Motor neuron (in vitro differentiated cells): ENCODE data around the gene CTNNA2. TPM values are rescaled to one million over a fixed set of nuclear protein-coding genes. Genes with fewer than 3 reads are reported as not detected.

Experiments used
- ATAC-seq, 8 experiments: fragments of 200-7000 bp; cut with Tn5 transposase; replicated peaks in 6 of 8; 2 replicates each; pipeline ENCODE4 v1.8.0; 2021; ENCODE audit warnings: mild to moderate bottlenecking in 8 of 8, moderate library complexity in 8 of 8
- H3K27ac ChIP-seq, 2 donors: fragments of 250-450 bp; sonication (Bioruptor Pico); 2 replicates each; pipeline ENCODE4 v1.9.0; 2021; ENCODE audit warnings: antibody characterized with exemption in 2 of 2, mild to moderate bottlenecking in 2 of 2, moderate library complexity in 1 of 2
- H3K4me1 ChIP-seq, 2 donors: fragments of 250-450 bp; sonication (Bioruptor Pico); replicated peaks in 1 of 2; 2 replicates each; pipeline ENCODE4 v1.6.1; 2021; ENCODE audit warnings: antibody characterized with exemption in 2 of 2, mild to moderate bottlenecking in 2 of 2, moderate library complexity in 1 of 2
- H3K4me3 ChIP-seq, 5 donors: fragments of 250-450 bp; sonication (Bioruptor Pico); 2 replicates each; pipeline ENCODE4 v1.9.0; 2021; ENCODE audit warnings: antibody characterized with exemption in 5 of 5, mild to moderate bottlenecking in 5 of 5, moderate library complexity in 4 of 5
- WGBS, 10 experiments: fragments of 450-650 bp; shearing (Covaris generic); methylation state at CpG; one replicate each; pipeline ENCODE4 v1.0.0; 2022; 5-methylcytosine and 5-hydroxymethylcytosine counted together
- in situ Hi-C, 9 experiments: fragments of 400-800 bp; cut with MboI; loops; one replicate each; pipeline ENCODE4 v1.15.0; 2021; ENCODE audit warnings: low sequenced_read_pairs in 9 of 9, low pct_unique_long_range_greater_than_20kb in 2 of 9; ENCODE audit not compliant: unreplicated experiment in 9 of 9
- total RNA-seq, 8 experiments: library from RNA; unstranded; fragments of 300-600 nt; gene quantifications; 2 replicates each; pipeline versions ENCODE4 v1.2.3 to v1.2.4, GENCODE V29; 2022

CTNNA2 gene
- total RNA-seq, 8 experiments from 2014 or later: 0.81 to 127 (median 56.5) TPM

DNA sequence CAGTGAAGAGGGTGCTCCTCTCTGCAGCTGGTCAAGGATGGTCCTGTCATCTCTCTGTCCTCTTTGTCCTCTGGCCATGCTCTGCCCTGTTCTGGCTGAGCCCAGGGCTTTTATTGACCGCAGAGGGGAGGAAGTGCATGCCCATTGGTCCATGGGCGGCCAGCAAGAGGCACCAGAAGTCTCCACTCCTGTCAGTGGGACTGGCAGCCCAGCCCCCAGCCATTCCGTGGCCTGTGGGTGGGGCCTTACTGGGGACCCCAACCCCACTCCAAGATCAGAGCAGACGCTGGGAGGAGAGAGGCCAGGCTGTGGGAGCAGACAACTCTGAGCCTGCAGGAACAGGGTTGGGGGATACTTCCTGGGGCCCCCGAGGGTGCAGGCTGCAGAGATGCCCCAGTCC is 156.9 kb downstream of the CTNNA2 start:
- 20 to 100% (median 60%) methylated on average over 1 to 2 of the region's 5 CpGs; no CpG with 5 or more reads in 7 of the 10 experiments for WGBS, 10 experiments
- H3K27ac ChIP-seq: no peak overlapping the region
- H3K4me3 ChIP-seq: no peak overlapping the region
- in situ Hi-C loops: loop anchor here in 1 of 9 experiments (10.0 kb wide), 1 partner anchor 185 kb away; no protein-coding TSS in a partner anchor
- peak in 1 of 8 experiments; percentile 12 for ATAC-seq
- H3K4me1 ChIP-seq: no peaks in the 10 kb centered on the region

DNA sequence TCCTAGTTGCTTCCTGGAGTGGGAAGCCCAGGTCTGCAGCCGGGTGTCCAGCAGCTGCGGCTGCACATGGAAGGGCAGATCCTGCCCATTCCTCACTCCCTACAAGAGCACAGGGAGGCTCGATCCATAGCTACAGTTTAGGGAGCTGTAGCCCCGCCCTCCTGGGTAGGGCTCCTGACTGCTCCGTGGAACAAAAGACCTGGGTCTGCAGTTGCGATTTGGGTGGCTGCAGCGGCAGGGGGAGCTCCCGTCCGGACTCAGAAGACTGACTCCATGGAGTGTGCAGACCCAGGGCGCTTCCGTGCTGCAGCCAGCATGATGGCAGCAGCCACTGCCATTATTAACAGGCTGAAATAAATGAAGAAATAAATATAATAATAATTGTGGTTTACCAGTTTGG is 157.3 kb downstream of the CTNNA2 start:
- 32 to 80% (median 52%) methylated on average over 1 to 5 of the region's 11 CpGs; no CpG with 5 or more reads in 4 of the 10 experiments for WGBS, 10 experiments
- Histone ChIP-seq H3K4me1 (no peaks in the 10 kb centered on the region), H3K4me3 (no peak overlapping the region), H3K27ac (no peak overlapping the region)
- in situ Hi-C loops: no loop called here
- peak in 4 of 8 experiments; percentile 27 to 86 (median 82) for ATAC-seq

GRCh38 chr2:79686884-79687283 is 174.0 kb downstream of the CTNNA2 start:
- in situ Hi-C loops: no loop called here
- peak in 1 of 8 experiments; percentile 54 for ATAC-seq
- Histone ChIP-seq H3K4me3 (no peak overlapping the region), H3K27ac (no peak overlapping the region), H3K4me1 (no peaks in the 10 kb centered on the region)
- 27 to 100% (median 100%) methylated on average over 1 of the region's 1 CpG; no CpG with 5 or more reads in 3 of the 10 experiments for WGBS, 10 experiments

DNA sequence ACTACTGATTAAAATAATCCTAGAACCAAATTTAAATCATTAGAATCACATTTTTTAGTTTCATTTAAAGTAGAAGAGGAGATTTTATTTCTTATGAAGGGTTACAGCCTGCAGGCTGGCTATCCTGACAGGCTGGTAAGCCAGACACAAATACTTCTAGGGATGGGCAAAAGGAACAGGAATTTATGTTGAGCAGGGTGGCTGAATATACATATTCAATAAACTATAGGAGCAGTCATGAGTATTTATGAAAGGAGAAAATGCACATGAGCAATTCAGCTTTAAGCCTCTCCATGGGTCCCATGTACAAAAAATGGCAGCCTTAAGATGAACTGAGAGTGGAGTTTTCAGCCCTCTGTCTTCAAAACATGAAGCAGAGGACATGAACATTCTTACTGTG is 182.4 kb downstream of the CTNNA2 start:
- H3K4me1 ChIP-seq: no peaks in the 10 kb centered on the region
- H3K27ac ChIP-seq: no peak overlapping the region
- ATAC-seq: peak in 3 of 8 experiments; percentile 48 to 89 (median 77)
- in situ Hi-C loops: no loop called here
- H3K4me3 ChIP-seq: no peak overlapping the region

- no peak overlapping the region for H3K27ac ChIP-seq
- in situ Hi-C loops: no loop called here
- 23 to 100% (median 82%) methylated on average over 2 of the region's 2 CpGs; no CpG with 5 or more reads in 4 of the 10 experiments for WGBS, 10 experiments
Observed at GRCh38 chr2:79697200-79697599, 184.3 kb downstream of the CTNNA2 start.

DNA sequence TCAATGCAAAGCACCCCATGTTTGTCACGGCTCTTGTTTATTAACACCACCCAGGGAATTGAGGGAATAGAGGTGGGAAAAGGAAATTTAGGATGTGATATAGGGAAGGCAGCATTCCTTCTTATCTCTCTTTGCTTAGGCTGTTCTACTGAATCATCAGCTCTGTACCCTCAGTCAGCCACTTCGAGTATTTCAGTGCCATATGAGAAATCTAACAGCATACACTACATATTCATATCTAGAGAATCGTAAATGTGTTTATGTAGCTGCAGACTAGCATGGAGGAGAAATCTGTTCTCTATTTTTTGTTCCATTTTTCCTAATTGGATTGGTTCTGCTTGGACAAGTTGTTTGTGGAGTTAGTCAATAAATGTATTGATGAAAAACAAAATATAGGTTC is 187.8 kb downstream of the CTNNA2 start:
- H3K4me3 ChIP-seq: no peak overlapping the region
- no peak overlapping the region for H3K27ac ChIP-seq
- peaks cover 9 to 15% of the 10 kb centered on the region in 2 donors for H3K4me1 ChIP-seq
- WGBS, 10 experiments: 0 to 100% (median 66%) methylated on average over 1 to 3 of the region's 3 CpGs; no CpG with 5 or more reads in 3 of the 10 experiments
- ATAC-seq: no peak
- in situ Hi-C loops: no loop called here

More at GRCh38 chr2:79697200-79697599, 184.3 kb downstream of the CTNNA2 start:
- Histone ChIP-seq H3K4me1 (peaks cover 0 to 2% of the 10 kb centered on the region in 2 donors), H3K4me3 (no peak overlapping the region)
- no peak for ATAC-seq

GRCh38 chr2:79702905-79703304 is 190.1 kb downstream of the CTNNA2 start:
- 0 to 100% (median 50%) methylated on average over 1 of the region's 1 CpG; no CpG with 5 or more reads in 4 of the 10 experiments for WGBS, 10 experiments
- in situ Hi-C loops: no loop called here
- Histone ChIP-seq H3K4me3 (no peak overlapping the region), H3K4me1 (peaks cover 9 to 15% of the 10 kb centered on the region in 2 donors), H3K27ac (peak overlapping the region in 1 of 2 donors; percentile 17)
- ATAC-seq: peak in 5 of 8 experiments; percentile 27 to 88 (median 73)

DNA sequence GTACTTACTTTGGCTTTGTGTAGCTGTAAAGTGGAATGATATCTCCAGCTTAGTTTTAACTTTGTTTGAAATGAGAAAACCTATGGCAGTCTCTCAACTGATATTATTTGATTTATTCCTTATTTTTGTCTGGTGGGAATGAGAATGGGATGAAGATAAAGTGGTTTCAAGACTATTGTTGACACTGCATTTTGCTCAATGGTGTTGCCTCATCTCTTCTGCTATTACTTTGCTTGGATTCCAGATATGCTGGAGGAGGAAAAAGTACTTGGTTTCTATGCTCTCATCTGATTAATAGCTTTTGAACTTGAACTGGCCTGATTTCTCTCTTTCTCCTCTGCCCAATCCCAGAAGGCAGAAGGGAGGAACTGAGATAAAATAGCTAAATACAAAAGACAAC is 198.2 kb downstream of the CTNNA2 start:
- in situ Hi-C loops: no loop called here

DNA sequence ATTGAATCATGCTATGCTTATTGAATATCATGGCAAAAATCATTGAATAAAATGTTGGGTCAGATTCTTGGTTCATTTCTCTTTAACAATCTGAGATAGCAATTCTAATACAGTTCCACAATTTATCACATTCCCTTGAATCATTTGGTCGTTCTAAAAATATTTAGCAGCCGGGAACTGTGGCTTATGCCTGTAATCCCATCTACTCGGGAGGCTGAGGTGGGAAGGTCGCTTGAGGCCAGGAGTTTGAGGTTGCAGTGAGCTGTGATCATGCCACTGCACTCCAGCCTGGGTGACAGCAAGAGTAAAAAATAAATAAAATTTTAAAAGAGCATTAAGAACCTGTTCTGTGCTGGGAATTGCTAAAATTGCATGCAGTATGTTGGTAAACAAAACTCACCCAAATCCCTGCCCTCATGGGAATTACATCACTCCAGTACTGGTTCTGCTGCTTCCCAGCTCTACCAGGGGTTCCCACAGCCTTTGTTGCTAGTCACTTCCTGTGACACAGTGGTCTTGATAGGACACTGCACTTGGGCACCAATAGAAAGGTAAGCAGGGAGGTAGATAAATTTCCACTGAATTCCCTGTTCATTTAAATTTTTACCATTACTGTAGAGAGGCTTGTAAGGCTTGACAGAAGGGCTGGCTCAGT is 200.4 kb downstream of the CTNNA2 start:
- Histone ChIP-seq H3K4me3 (no peak overlapping the region), H3K4me1 (peaks cover 0 to 10% of the 10 kb centered on the region in 2 donors), H3K27ac (no peak overlapping the region)
- in situ Hi-C loops: no loop called here
- WGBS, 10 experiments: 8 to 96% (median 80%) methylated on average over 2 to 4 of the region's 4 CpGs
- ATAC-seq: no peak

More for the DNA sequence above, 198.2 kb downstream of the CTNNA2 start:
- no peak for ATAC-seq
- Histone ChIP-seq H3K27ac (no peak overlapping the region), H3K4me3 (no peak overlapping the region), H3K4me1 (peaks cover 0 to 13% of the 10 kb centered on the region in 2 donors)

GRCh38 chr2:79714283-79714682 is 201.4 kb downstream of the CTNNA2 start:
- Histone ChIP-seq H3K27ac (no peak overlapping the region), H3K4me3 (no peak overlapping the region), H3K4me1 (peaks cover 0 to 10% of the 10 kb centered on the region in 2 donors)
- ATAC-seq: peak in 4 of 8 experiments; percentile 42 to 70 (median 49)
- in situ Hi-C loops: no loop called here
- 0 to 86% (median 81%) methylated on average over 1 of the region's 1 CpG; no CpG with 5 or more reads in 4 of the 10 experiments for whole genome bisulfite sequencing, 10 experiments

DNA sequence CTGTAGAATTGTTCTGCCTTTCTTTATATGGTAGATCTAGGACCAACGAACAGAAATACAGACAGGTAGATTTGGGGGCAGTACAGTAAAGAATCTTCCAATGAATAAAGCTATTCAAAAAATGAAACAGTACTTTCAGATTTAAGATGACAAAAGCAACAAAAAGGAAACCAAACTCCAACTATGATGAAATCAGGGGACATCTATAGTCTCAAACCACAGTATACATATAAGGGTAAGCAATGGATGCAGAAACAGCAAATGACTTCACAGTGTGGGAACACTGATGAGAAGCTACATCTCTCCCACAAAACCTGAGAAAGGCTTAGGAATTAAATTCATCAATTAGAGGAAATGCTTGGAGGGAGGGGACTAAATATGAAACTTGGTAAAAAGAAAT is 202.5 kb downstream of the CTNNA2 start:
- ATAC-seq: no peak
- no peak overlapping the region for H3K4me3 ChIP-seq
- in situ Hi-C loops: no loop called here
- H3K27ac ChIP-seq: no peak overlapping the region
- peaks cover 0 to 7% of the 10 kb centered on the region in 2 donors for H3K4me1 ChIP-seq
- WGBS, 10 experiments: 0 to 100% (median 86%) methylated on average over 1 of the region's 1 CpG; no CpG with 5 or more reads in 3 of the 10 experiments

GRCh38 chr2:79716266-79716665 is 203.4 kb downstream of the CTNNA2 start:
- peak in 1 of 8 experiments; percentile 48 for ATAC-seq
- Histone ChIP-seq H3K4me1 (peaks cover 0 to 2% of the 10 kb centered on the region in 2 donors), H3K27ac (no peak overlapping the region), H3K4me3 (no peak overlapping the region)
- WGBS, 10 experiments: 0 to 83% (median 69%) methylated on average over 1 to 4 of the region's 4 CpGs; no CpG with 5 or more reads in 3 of the 10 experiments
- in situ Hi-C loops: no loop called here

GRCh38 chr2:79717364-79718007 is 204.6 kb downstream of the CTNNA2 start:
- WGBS, 10 experiments: 45 to 100% (median 85%) methylated on average over 2 to 5 of the region's 5 CpGs; no CpG with 5 or more reads in 1 of the 10 experiments
- H3K4me1 ChIP-seq: no peaks in the 10 kb centered on the region
- H3K27ac ChIP-seq: no peak overlapping the region
- peak in 1 of 8 experiments; percentile 59 for ATAC-seq
- no peak overlapping the region for H3K4me3 ChIP-seq
- in situ Hi-C loops: no loop called here
